Measurements from ENCODE around the gene ANKRD10.

- TF ChIP-seq CTCF (IDR thresholded peaks at IDR 0.05) (no peak), ZBTB21 (CRISPR knock-in tag; IDR thresholded peaks at IDR 0.05; ENCODE audit: borderline replicate concordance) (no peak), MAX (CRISPR knock-in tag; IDR thresholded peaks at IDR 0.05) (no peak), ETV6 (CRISPR knock-in tag; IDR thresholded peaks at IDR 0.05) (no peak), NR1H2 (CRISPR knock-in tag; IDR thresholded peaks at IDR 0.05) (no peak), ATF1 (CRISPR knock-in tag; IDR thresholded peaks at IDR 0.05) (no peak), MXD4 (CRISPR knock-in tag; IDR thresholded peaks at IDR 0.05; ENCODE audit: borderline replicate concordance) (no peak), TEAD1 (CRISPR knock-in tag; IDR thresholded peaks at IDR 0.05) (no peak)
- TF ChIP-seq, protein P1, sequence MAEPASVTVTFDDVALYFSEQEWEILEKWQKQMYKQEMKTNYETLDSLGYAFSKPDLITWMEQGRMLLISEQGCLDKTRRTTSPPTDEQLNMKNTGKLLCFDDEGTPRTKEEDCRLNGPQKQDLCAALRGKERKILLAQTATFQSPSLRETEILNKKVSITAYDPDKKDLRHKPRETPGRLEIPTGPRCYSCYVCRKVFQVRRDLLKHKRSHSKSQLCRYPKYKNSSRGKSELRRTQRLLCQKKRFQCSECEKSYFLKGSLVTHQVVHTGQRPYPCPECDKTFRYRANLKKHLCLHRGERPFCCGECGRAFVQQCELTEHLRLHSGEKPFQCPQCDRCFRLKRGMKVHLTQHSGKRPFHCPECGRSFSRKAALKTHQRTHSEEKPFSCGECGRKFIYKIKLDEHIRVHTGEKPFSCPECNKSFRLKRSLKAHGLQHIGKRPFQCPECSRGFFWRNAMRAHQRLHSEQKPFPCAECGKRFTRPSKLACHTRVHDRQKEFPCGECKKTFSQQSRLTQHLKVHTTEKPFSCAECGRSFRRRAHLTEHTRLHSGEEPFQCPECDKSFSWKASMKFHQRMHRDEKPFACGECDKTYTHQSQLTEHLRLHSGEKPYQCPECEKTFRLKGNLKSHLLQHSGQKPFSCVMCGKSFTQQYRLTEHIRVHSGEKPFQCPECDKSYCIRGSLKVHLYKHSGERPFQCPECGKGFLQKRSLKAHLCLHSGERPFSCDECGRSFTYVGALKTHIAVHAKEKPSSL (CRISPR knock-in tag; conservative IDR thresholded peaks at IDR 0.05): no peak
These were observed 6.3 kb upstream of the ANKRD10 start for GRCh38 chr13:110921209-110921608.
